HG02798 (cell line): ENCODE measurements around the gene SETX.

ENCODE experiments used
- ATAC-seq: cut with Tn5 transposase; IDR thresholded peaks from one replicate; pipeline ENCODE4 v1.9.1; 2021; ENCODE audit warnings: mild to moderate bottlenecking; ENCODE audit not compliant: unreplicated experiment, poor library complexity

Gene SETX

GRCh38 chr9:132241840-132242620 lies 112.8 kb downstream of the SETX start:
- no peak for ATAC-seq

GRCh38 chr9:132241483-132241839 lies 113.3 kb downstream of the SETX start:
- ATAC-seq = no peak

- ATAC-seq = peak; percentile 70
These were observed 113.8 kb downstream of the SETX start for GRCh38 chr9:132240841-132241482.

GRCh38 chr9:132239999-132240840 lies 114.6 kb downstream of the SETX start:
- no peak for ATAC-seq

GRCh38 chr9:132239518-132239917 lies 115.3 kb downstream of the SETX start:
- no peak for ATAC-seq

- ATAC-seq = no peak
These were observed 115.8 kb downstream of the SETX start for GRCh38 chr9:132238992-132239391.

GRCh38 chr9:132238026-132238972 lies 116.5 kb downstream of the SETX start:
- no peak for ATAC-seq

- no peak for ATAC-seq
These were observed 117.3 kb downstream of the SETX start for GRCh38 chr9:132237481-132237880.

- ATAC-seq = no peak
These were observed 118.0 kb downstream of the SETX start for GRCh38 chr9:132236662-132237311.

- ATAC-seq = no peak
These were observed 118.7 kb downstream of the SETX start for GRCh38 chr9:132235894-132236661.

- no peak for ATAC-seq
These were observed 119.7 kb downstream of the SETX start for GRCh38 chr9:132235125-132235524.

GRCh38 chr9:132234535-132234934 lies 120.3 kb downstream of the SETX start:
- no peak for ATAC-seq

- ATAC-seq = no peak
These were observed 121.6 kb downstream of the SETX start for GRCh38 chr9:132233138-132233537.

- ATAC-seq = no peak
These were observed 122.3 kb downstream of the SETX start for GRCh38 chr9:132232522-132232921.

GRCh38 chr9:132231019-132231701 lies 123.6 kb downstream of the SETX start:
- ATAC-seq = no peak

GRCh38 chr9:132230605-132231004 lies 124.2 kb downstream of the SETX start:
- no peak for ATAC-seq

GRCh38 chr9:132228062-132228461 lies 126.7 kb downstream of the SETX start:
- no peak for ATAC-seq
